ENCODE results near the gene UBASH3B.

DNA sequence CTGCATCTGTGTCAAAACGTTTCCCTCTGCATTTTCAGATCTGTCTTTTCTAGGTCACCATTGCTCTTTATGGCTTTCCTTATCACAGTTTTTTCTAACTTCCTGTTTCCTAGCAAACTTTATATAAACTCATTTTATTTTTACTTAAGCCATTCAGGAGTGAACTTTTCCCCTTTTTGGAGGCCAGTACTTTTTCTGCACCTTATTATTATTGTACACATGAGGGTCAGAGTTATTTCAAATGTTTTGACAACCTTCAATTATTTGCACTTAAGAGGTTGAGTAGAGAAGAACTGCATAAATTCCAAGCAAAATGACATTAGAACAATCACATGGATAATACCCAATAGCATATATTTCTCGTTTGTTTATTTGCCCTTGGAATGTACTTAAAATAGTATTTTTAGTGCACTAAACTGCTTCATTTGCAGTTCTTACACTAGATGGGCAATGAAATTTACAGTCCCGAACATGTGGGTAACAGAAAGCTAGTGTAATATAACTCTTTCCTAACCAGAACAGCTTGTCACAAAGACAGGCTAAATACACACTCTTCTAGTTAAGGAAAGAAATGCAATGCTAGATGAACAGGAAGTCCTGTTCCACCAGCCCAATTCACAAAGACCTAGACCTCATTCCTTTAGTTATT is 79.5 kb downstream of the UBASH3B start:
- TF ChIP-seq, protein P1, sequence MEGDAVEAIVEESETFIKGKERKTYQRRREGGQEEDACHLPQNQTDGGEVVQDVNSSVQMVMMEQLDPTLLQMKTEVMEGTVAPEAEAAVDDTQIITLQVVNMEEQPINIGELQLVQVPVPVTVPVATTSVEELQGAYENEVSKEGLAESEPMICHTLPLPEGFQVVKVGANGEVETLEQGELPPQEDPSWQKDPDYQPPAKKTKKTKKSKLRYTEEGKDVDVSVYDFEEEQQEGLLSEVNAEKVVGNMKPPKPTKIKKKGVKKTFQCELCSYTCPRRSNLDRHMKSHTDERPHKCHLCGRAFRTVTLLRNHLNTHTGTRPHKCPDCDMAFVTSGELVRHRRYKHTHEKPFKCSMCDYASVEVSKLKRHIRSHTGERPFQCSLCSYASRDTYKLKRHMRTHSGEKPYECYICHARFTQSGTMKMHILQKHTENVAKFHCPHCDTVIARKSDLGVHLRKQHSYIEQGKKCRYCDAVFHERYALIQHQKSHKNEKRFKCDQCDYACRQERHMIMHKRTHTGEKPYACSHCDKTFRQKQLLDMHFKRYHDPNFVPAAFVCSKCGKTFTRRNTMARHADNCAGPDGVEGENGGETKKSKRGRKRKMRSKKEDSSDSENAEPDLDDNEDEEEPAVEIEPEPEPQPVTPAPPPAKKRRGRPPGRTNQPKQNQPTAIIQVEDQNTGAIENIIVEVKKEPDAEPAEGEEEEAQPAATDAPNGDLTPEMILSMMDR (conservative IDR thresholded peaks at IDR 0.05; ENCODE audit: low read length), result no peak
- no peak for TF ChIP-seq EZH2phosphoT487 (IDR thresholded peaks at IDR 0.05; ENCODE audit: borderline replicate concordance)
